ENCODE measurements around the gene DDX23.

DNA sequence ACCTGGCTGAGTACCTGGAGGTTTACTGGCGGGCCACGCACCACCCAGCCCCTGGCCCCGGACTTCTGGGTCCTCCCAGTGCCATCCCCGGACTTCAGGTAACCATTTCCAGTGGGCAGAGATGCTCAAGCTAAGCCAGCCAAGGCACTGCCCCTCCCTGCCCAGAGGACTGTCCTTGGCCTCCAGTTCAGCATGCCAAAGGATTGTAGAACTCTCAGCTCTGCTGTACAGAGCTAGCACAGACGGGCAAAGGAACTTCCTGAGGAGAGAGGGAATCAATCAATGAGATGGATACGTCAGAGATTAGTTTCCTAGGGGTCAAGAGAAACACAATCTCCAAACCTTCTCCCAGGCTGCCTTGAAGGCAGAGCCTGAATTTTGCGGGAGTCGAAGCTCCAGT is 24.9 kb downstream of the DDX23 start:
- TF ChIP-seq, protein P1, sequence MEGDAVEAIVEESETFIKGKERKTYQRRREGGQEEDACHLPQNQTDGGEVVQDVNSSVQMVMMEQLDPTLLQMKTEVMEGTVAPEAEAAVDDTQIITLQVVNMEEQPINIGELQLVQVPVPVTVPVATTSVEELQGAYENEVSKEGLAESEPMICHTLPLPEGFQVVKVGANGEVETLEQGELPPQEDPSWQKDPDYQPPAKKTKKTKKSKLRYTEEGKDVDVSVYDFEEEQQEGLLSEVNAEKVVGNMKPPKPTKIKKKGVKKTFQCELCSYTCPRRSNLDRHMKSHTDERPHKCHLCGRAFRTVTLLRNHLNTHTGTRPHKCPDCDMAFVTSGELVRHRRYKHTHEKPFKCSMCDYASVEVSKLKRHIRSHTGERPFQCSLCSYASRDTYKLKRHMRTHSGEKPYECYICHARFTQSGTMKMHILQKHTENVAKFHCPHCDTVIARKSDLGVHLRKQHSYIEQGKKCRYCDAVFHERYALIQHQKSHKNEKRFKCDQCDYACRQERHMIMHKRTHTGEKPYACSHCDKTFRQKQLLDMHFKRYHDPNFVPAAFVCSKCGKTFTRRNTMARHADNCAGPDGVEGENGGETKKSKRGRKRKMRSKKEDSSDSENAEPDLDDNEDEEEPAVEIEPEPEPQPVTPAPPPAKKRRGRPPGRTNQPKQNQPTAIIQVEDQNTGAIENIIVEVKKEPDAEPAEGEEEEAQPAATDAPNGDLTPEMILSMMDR (IDR thresholded peaks at IDR 0.05; ENCODE audit: insufficient read depth, low read length, poor library complexity, severe bottlenecking): no peak
- no peak for TF ChIP-seq EZH2phosphoT487 (conservative IDR thresholded peaks at IDR 0.05; ENCODE audit: low read length)

All from SU-DHL-6 (cell line).